ENCODE measurements around the gene RSU1.

The RSU1 gene

GRCh38 chr10:16773334-16773733, 43.9 kb downstream of the RSU1 start:
- Histone ChIP-seq H3K9me3 (no peaks in the 10 kb centered on the region), H3K27ac (no peak overlapping the region), H3K36me3 (no peaks in the 10 kb centered on the region), H3K27me3 (no peaks in the 10 kb centered on the region), H3K4me3 (no peak overlapping the region), H3K4me1 (peaks cover 0 to 7% (median 0%) of the 10 kb centered on the region in 4 donors)
- TF ChIP-seq CTCF (IDR thresholded peaks at IDR 0.05) = no peak
- intact Hi-C loops (cut with DNase I; ENCODE audit: low total_unique reads) = no loop called here
- no peak for DNase-seq

- DNase-seq = no peak
- intact Hi-C loops (cut with DNase I; ENCODE audit: low total_unique reads) = no loop called here
- Histone ChIP-seq H3K4me3 (no peak overlapping the region), H3K36me3 (no peaks in the 10 kb centered on the region), H3K27ac (no peak overlapping the region), H3K9me3 (no peaks in the 10 kb centered on the region), H3K27me3 (no peaks in the 10 kb centered on the region), H3K4me1 (no peaks in the 10 kb centered on the region)
- TF ChIP-seq CTCF (IDR thresholded peaks at IDR 0.05) = no peak
Observed at GRCh38 chr10:16770670-16771069, 46.6 kb downstream of the RSU1 start.

- Histone ChIP-seq H3K9me3 (no peaks in the 10 kb centered on the region), H3K27ac (no peak overlapping the region), H3K4me1 (no peaks in the 10 kb centered on the region), H3K4me3 (no peak overlapping the region), H3K36me3 (no peaks in the 10 kb centered on the region), H3K27me3 (no peaks in the 10 kb centered on the region)
- no peak for DNase-seq
- intact Hi-C loops (cut with DNase I; ENCODE audit: low total_unique reads) = no loop called here
- no peak for TF ChIP-seq CTCF (IDR thresholded peaks at IDR 0.05)
Observed at GRCh38 chr10:16770141-16770540, 47.1 kb downstream of the RSU1 start.

GRCh38 chr10:16769331-16769730, 47.9 kb downstream of the RSU1 start:
- Histone ChIP-seq H3K4me3 (no peak overlapping the region), H3K27ac (no peak overlapping the region), H3K36me3 (no peaks in the 10 kb centered on the region), H3K9me3 (no peaks in the 10 kb centered on the region), H3K27me3 (no peaks in the 10 kb centered on the region), H3K4me1 (no peaks in the 10 kb centered on the region)
- TF ChIP-seq CTCF (IDR thresholded peaks at IDR 0.05) = no peak
- no peak for DNase-seq
- intact Hi-C loops (cut with DNase I; ENCODE audit: low total_unique reads) = no loop called here

- intact Hi-C loops (cut with DNase I; ENCODE audit: low total_unique reads) = no loop called here
- H3K27me3 ChIP-seq = no peaks in the 10 kb centered on the region
- no peaks in the 10 kb centered on the region for H3K9me3 ChIP-seq
Observed at GRCh38 chr10:16768702-16769101, 48.5 kb downstream of the RSU1 start.

More at GRCh38 chr10:16768702-16769101, 48.5 kb downstream of the RSU1 start:
- DNase-seq = no peak
- no peak overlapping the region for H3K27ac ChIP-seq
- H3K36me3 ChIP-seq = no peaks in the 10 kb centered on the region
- TF ChIP-seq CTCF (IDR thresholded peaks at IDR 0.05) = no peak
- no peak overlapping the region for H3K4me3 ChIP-seq
- H3K4me1 ChIP-seq = no peaks in the 10 kb centered on the region

Measured in tibial artery (tissue), 4 donors.